Endothelial cell (in vitro differentiated cells): ENCODE results near the gene PODXL2. TPM values are rescaled to one million over a fixed set of nuclear protein-coding genes. Genes with fewer than 3 reads are reported as not detected.
"Not testable (repeated sequence)": the region's sequence is repeated elsewhere in the genome, so short reads cannot be mapped to it uniquely, and the experiment has no call there.

Experiments
- DNase-seq: peaks from one replicate; pipeline ENCODE4 v3.0.0; 2021; ENCODE audit warnings: low spot score
- H3K27ac Mint-ChIP-seq: one replicate; pipeline ENCODE4 v1.8.0; 2021; ENCODE audit warnings: mixed read lengths, inconsistent platforms; ENCODE audit not compliant: unreplicated experiment
- H3K27me3 Mint-ChIP-seq: one replicate; pipeline ENCODE4 v1.8.0; 2021; ENCODE audit warnings: mild to moderate bottlenecking, moderate library complexity, mixed read lengths, inconsistent platforms; ENCODE audit not compliant: unreplicated experiment
- H3K36me3 Mint-ChIP-seq: one replicate; pipeline ENCODE4 v1.8.0; 2021; ENCODE audit warnings: mild to moderate bottlenecking, low read depth, mixed read lengths, inconsistent platforms; ENCODE audit not compliant: unreplicated experiment
- H3K4me1 Mint-ChIP-seq: one replicate; pipeline ENCODE4 v1.8.0; 2021; ENCODE audit warnings: mild to moderate bottlenecking, mixed read lengths, inconsistent platforms; ENCODE audit not compliant: unreplicated experiment
- H3K4me3 Mint-ChIP-seq: one replicate; pipeline ENCODE4 v1.8.0; 2021; ENCODE audit warnings: mild to moderate bottlenecking, mixed read lengths, inconsistent platforms; ENCODE audit not compliant: unreplicated experiment
- H3K9me3 Mint-ChIP-seq: one replicate; pipeline ENCODE4 v1.8.0; 2021; ENCODE audit warnings: mixed read lengths, inconsistent platforms; ENCODE audit not compliant: unreplicated experiment
- total RNA-seq: library from RNA; stranded (reverse); fragmentation: NEBNext Ultra II Directional; extraction: Animal tissue kit (Norgen Biotek cat#: 25700); gene quantifications from one replicate; pipeline ENCODE4 v1.2.1, GENCODE V29; 2021; ENCODE audit not compliant: unreplicated experiment
- TF ChIP-seq, protein P1 (sequence below): fragments of 200-600 bp; sonication (generic); IDR thresholded peaks from one replicate; pipeline ENCODE4 v1.5.0; 2021; ENCODE audit warnings: antibody characterized with exemption; ENCODE audit not compliant: unreplicated experiment

The PODXL2 gene
- total RNA-seq, 1 donor from 2014 or later: 16.4 TPM

- Mint-ChIP-seq H3K27ac (peak overlapping the region; percentile 67), H3K9me3 (no peaks in the 10 kb centered on the region), H3K36me3 (no peaks in the 10 kb centered on the region), H3K4me1 (peaks cover 21% of the 10 kb centered on the region), H3K4me3 (no peak overlapping the region), H3K27me3 (peaks cover 7% of the 10 kb centered on the region)
- TF ChIP-seq, protein P1, sequence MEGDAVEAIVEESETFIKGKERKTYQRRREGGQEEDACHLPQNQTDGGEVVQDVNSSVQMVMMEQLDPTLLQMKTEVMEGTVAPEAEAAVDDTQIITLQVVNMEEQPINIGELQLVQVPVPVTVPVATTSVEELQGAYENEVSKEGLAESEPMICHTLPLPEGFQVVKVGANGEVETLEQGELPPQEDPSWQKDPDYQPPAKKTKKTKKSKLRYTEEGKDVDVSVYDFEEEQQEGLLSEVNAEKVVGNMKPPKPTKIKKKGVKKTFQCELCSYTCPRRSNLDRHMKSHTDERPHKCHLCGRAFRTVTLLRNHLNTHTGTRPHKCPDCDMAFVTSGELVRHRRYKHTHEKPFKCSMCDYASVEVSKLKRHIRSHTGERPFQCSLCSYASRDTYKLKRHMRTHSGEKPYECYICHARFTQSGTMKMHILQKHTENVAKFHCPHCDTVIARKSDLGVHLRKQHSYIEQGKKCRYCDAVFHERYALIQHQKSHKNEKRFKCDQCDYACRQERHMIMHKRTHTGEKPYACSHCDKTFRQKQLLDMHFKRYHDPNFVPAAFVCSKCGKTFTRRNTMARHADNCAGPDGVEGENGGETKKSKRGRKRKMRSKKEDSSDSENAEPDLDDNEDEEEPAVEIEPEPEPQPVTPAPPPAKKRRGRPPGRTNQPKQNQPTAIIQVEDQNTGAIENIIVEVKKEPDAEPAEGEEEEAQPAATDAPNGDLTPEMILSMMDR: no peak
- DNase-seq: no peak
These were observed 70.7 kb downstream of the PODXL2 start for GRCh38 chr3:127699416-127700300.

GRCh38 chr3:127700406-127700805 lies 71.4 kb downstream of the PODXL2 start:
- H3K9me3 Mint-ChIP-seq: no peaks in the 10 kb centered on the region
- peaks cover 7% of the 10 kb centered on the region for H3K27me3 Mint-ChIP-seq
- H3K27ac Mint-ChIP-seq: no peak overlapping the region
- H3K4me3 Mint-ChIP-seq: no peak overlapping the region
- peaks cover 21% of the 10 kb centered on the region for H3K4me1 Mint-ChIP-seq
- DNase-seq: no peak
- no peaks in the 10 kb centered on the region for H3K36me3 Mint-ChIP-seq
- TF ChIP-seq, protein P1: peak; percentile 38

GRCh38 chr3:127701280-127701911 lies 72.4 kb downstream of the PODXL2 start:
- peaks cover 7% of the 10 kb centered on the region for H3K27me3 Mint-ChIP-seq
- TF ChIP-seq, protein P1: no peak
- H3K9me3 Mint-ChIP-seq: no peaks in the 10 kb centered on the region
- H3K27ac Mint-ChIP-seq: peak overlapping the region; percentile 61
- no peak for DNase-seq
- no peak overlapping the region for H3K4me3 Mint-ChIP-seq
- peaks cover 21% of the 10 kb centered on the region for H3K4me1 Mint-ChIP-seq
- no peaks in the 10 kb centered on the region for H3K36me3 Mint-ChIP-seq

- Mint-ChIP-seq H3K4me1 (peaks cover 21% of the 10 kb centered on the region), H3K36me3 (no peaks in the 10 kb centered on the region)
These were observed 73.2 kb downstream of the PODXL2 start for GRCh38 chr3:127702151-127702578.

GRCh38 chr3:127704840-127705239 lies 75.9 kb downstream of the PODXL2 start:
- H3K9me3 Mint-ChIP-seq, DNase-seq, H3K36me3 Mint-ChIP-seq, H3K4me3 Mint-ChIP-seq, H3K27ac Mint-ChIP-seq: not testable (repeated sequence)
- peaks cover 14% of the 10 kb centered on the region for H3K4me1 Mint-ChIP-seq
- peaks cover 11% of the 10 kb centered on the region for H3K27me3 Mint-ChIP-seq

More at GRCh38 chr3:127702151-127702578, 73.2 kb downstream of the PODXL2 start:
- no peak overlapping the region for H3K27ac Mint-ChIP-seq
- no peak overlapping the region for H3K4me3 Mint-ChIP-seq
- TF ChIP-seq, protein P1: no peak
- H3K27me3 Mint-ChIP-seq: peaks cover 9% of the 10 kb centered on the region
- H3K9me3 Mint-ChIP-seq: no peaks in the 10 kb centered on the region
- DNase-seq: no peak
